ENCODE results near the gene PGA3.

DNA sequence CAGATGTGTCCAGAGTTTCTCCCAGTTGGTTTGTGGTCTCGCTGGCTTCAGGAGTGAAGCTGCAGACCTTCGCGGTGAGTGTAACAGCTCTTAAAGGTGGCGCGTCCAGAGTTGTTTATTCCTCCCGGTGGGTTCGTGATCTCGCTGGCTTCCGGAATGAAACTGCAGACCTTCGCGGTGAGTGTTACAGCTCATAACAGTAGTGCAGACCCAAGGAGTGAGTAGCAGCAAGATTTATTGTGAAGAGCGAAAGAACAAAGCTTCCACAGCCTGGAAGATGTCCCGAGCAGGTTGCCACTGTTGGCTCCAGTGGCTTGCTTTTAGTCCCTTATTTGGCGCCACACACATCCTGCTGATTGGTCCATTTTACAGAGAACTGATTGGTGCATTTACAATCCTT, 1.8 kb upstream of the PGA3 start:
- TF ChIP-seq, protein P1, sequence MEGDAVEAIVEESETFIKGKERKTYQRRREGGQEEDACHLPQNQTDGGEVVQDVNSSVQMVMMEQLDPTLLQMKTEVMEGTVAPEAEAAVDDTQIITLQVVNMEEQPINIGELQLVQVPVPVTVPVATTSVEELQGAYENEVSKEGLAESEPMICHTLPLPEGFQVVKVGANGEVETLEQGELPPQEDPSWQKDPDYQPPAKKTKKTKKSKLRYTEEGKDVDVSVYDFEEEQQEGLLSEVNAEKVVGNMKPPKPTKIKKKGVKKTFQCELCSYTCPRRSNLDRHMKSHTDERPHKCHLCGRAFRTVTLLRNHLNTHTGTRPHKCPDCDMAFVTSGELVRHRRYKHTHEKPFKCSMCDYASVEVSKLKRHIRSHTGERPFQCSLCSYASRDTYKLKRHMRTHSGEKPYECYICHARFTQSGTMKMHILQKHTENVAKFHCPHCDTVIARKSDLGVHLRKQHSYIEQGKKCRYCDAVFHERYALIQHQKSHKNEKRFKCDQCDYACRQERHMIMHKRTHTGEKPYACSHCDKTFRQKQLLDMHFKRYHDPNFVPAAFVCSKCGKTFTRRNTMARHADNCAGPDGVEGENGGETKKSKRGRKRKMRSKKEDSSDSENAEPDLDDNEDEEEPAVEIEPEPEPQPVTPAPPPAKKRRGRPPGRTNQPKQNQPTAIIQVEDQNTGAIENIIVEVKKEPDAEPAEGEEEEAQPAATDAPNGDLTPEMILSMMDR (IDR thresholded peaks at IDR 0.05): no peak
- TF ChIP-seq POLR2A (IDR thresholded peaks at IDR 0.05): no peak
- no peak for TF ChIP-seq POLR2AphosphoS5 (IDR thresholded peaks at IDR 0.05; ENCODE audit: insufficient read depth in 1 of 2, low read depth in 1 of 2)
